Glomerular endothelial cell (primary cell): ENCODE results near the gene PABPN1L. TPM values are rescaled to one million over a fixed set of nuclear protein-coding genes. Genes with fewer than 3 reads are reported as not detected.

Source experiments
- DNase-seq: peaks from one replicate; pipeline ENCODE4 v3.0.0-alpha.2; 2011; ENCODE audit warnings: low read depth, low spot score; ENCODE audit errors: extremely low read depth
- total RNA-seq: library from RNA; depleted of rRNA; stranded (reverse); fragments of >200 nt; gene quantifications from 2 replicates; pipeline ENCODE4 v1.2.3, GENCODE V29; 2015

The PABPN1L gene
- total RNA-seq, 1 donor from 2014 or later = not detected

DNA sequence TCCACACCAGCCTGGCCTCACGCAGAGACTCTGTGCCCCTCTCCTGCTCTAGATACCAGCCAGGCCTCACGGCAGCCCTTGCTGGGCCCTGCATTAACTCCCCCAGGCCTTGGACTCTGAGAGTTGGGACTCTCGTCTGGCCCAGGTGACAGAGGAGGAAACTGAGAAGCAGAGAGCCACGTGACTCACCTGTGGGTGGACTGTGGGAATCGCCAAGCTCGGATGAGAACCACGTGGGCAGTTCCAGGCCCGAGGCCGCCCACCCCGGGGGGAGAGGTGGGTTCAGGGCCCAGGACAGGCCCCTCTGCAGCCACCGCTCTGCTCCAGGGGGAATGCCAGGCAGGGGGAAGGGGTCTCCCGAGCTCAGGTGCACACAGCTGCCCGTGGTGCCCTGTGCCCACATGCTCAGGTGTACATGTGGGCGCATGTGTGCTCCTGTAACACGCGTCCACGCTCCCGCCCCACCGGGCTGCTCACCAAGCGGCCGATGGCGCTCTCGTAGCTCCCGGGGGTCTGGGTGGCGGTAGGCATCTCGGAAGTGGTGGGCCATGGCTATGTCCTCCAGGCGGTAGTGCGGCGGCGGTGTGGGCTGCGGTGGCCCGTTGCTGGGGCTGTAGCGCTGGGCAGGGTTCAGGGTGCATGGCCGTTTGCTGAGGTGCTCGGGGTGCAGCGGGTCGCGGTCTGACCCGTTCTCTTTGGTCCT, 18.3 kb upstream of the PABPN1L start:
- DNase-seq = no peak

DNA sequence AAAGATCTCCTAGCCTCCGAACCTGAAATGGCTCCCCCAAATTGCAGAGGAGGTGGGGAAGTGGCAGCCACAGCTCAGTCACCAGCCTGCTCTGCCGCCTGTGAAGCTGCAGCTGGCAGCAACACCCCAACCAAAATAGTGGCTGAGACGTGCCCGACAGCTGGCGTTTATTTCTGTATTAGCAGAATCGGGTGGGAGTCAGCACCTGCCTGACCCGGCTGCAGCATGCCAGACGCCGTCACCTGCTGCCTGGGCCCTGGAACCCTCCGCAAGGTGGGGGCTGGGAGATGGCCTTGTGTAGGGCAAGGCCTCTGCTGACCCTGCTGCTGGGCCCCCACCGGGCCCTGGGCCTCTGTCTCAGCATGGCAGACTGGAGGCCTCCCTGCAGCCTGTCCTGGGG, 17.5 kb upstream of the PABPN1L start:
- DNase-seq = no peak

- no peak for DNase-seq
These were observed 16.8 kb upstream of the PABPN1L start for GRCh38 chr16:88883117-88883895.

- DNase-seq = no peak
These were observed 16.0 kb upstream of the PABPN1L start for GRCh38 chr16:88882358-88883030.

DNA sequence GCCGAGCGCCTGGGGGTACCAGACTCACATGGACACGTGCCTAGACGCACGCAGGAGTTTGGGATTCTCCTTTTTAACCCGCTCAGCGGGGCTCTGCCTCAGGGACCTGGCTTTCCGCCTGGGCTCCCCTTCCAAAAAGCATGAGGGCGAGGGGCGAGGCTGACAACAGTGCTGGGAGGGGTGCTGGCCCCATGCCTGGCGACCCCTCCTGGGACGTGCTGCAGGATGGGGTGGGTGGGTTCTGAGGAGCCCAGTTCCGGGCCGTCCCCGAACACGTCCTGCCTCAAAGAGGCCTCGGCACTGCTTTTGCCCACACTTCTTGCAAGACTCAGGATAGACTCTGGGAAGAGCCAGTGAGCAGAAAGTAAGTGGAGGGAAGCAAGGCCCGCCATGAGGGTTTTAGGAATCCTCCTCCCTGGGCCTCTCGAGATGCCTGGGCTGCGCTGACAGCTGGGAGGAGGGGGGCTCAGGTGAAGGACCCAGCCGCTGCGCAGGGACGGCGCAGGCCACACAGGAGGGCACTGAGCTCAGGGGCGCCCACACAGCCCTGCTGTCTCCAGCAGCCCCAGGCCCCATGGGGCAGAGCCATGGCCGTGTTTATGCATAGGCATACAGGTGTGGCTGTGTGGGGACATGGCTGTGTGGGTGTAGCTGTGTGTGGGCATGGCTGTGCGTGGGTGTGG, 15.4 kb upstream of the PABPN1L start:
- DNase-seq = no peak

GRCh38 chr16:88881007-88881615, 14.7 kb upstream of the PABPN1L start:
- DNase-seq = no peak

DNA sequence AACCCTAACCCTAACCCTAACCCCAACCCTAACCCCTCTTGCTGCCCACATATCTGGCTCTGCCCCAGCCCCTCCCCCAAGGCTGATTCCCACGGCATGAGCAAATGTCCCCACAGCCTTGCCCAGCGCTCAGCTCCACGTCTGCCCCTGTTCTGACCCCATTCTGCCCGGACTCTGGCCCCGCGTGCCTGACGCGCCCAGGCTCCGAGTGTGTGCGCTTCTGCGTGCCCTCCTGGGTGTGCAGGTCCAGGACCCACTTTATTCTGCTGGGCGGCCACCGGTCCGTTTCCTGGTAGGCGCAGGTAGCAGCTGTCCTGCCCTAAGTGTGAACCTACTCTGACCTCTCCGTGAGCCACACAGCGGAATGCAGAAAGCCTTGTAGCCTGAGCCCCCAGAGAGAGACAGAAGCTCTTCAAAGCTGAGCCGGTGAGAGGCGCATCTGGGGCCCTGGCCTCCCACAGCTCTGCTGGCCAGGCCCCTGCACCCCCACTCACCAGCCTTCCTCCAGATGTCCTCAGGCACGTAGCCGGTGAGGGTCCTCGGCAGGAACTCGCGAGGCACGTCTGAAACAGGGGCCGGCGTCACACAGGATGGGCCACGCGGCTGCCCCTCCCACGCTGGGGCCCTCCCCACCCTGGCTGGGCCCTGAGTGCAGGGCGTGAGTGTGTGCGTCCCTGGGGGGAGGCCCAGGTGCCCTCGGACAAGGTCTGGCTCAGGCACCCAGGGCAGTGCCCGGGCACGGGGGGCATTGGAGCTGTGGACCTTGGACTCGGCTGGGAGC, 14.0 kb upstream of the PABPN1L start:
- DNase-seq = no peak

GRCh38 chr16:88879788-88880055, 13.3 kb upstream of the PABPN1L start:
- no peak for DNase-seq

GRCh38 chr16:88878967-88879787, 12.7 kb upstream of the PABPN1L start:
- DNase-seq = no peak

DNA sequence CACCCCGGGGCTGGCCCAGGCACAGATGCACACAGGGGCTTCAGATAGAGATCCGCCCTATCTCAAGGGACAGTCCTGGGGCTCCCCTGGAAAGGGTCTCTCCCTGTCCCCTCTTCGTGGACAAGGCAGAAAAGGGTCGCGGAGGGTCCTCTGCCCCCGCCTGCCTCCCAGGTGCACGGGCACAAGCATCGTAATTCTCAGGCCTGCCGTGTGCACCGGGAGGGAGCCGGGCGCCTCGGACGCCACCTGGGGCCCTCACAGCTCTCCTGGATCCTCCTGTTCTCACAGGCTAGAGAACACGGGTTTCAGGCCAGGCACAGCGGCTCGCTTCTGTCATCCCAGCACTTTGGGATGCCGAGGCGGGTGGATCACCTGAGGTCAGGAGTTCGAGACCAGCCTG, 11.9 kb upstream of the PABPN1L start:
- no peak for DNase-seq

- DNase-seq = no peak
These were observed 11.3 kb upstream of the PABPN1L start for GRCh38 chr16:88877564-88878289.

- DNase-seq = no peak
These were observed 10.6 kb upstream of the PABPN1L start for GRCh38 chr16:88876942-88877526.

DNA sequence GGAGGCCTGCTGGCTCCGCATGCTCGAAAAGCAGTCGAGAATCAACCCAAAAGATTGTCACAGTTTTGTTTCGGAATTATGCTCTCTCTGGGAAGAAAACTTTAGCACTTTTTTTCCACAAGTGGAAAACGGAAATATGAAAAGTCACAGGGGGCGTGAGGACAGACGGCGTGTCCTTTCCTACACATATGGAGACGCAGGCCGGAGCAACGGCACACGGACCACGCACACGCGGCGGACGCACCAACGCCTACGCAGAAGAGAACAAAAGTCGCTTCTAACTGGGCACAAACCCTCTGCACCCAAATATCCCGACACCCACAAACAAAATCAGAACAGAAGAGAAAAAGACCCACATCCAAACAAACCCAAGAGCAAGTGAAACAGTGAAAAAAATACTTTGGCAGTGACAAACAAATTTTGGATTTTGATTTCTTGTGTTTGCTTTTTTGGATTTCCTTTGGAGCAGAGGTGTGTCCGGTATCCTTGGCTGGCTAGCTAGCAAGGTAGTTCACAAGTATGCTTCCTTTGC, 9.3 kb upstream of the PABPN1L start:
- no peak for DNase-seq

- no peak for DNase-seq
These were observed 8.6 kb upstream of the PABPN1L start for GRCh38 chr16:88874938-88875599.

GRCh38 chr16:88872650-88873331, 6.3 kb upstream of the PABPN1L start:
- no peak for DNase-seq

DNA sequence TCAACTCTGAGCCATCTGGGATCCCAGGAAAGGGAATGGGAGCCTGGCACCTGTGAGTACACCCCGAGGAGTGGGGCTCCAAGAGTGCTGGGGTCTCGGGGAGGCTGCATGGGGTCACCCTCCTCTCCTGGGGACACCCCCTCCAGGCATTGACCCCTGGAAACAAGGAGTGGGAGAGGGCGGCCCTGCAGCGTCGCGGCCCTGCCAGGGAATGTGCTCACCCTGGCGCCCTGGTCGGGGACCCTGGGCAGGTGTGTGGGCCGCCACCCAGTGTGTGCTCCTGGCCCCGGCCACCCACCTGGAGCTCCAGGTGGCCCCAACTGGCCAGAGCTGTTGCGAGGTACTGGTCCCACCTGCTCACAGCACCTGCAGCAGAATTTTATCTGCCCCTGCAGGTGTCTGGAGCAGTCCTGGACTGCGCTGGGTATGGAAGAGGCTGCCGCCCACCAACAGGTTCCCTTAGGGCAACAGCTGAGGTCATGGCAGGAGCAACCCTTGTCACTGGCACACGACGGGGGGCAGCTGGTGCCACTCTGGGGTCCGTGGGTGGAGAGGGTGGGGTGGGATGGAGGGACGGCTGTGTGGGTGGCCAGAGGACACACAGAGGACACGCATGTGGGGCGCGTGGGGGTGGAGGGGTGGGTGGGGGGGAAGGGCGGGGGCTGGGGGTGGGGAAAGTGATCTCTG, 5.4 kb upstream of the PABPN1L start:
- no peak for DNase-seq

- DNase-seq = no peak
These were observed 4.9 kb upstream of the PABPN1L start for GRCh38 chr16:88871349-88871702.
